GM19468 (cell line): ENCODE results near the gene HPCAL1.

ENCODE experiments used
- ATAC-seq: cut with Tn5 transposase; IDR thresholded peaks from one replicate; pipeline ENCODE4 v1.9.1; 2021; ENCODE audit warnings: mild to moderate bottlenecking, moderate library complexity, moderate number of reproducible peaks; ENCODE audit not compliant: unreplicated experiment; ENCODE audit errors: extremely low read depth

HPCAL1 gene

DNA sequence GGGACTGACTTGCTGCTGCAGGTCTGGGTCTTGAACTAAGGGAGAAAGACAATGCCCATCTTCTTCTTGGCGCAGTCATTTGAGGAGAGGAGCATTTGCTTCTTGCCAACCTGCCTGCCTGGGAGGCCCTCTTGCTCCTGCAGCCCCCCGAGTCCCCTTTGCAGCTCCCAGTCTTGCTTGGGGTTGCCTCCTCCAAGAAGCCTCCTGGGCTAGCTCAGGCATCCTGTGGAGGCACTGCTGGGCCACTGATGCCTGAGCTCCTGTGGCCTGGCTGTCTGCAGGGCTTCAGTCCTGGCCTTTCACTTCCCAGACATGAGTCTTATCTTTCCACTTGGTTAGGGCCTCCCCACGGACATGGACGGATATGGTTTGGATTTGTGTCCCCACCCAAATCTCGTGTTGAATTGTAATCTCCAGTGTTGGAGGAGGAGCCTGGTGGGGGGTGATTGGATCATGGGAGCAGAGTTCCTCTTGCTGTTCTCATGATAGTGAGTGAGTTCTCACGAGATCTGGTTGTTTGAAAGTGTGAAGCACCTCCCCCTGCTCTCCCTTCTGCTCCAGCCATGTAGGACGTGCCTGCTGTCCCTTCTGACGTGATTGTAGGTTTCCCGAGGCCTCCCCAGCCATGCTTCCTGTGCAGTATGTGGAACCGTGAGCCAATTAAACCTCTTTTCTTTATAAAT lies 17.3 kb downstream of the HPCAL1 start:
- ATAC-seq: no peak

DNA sequence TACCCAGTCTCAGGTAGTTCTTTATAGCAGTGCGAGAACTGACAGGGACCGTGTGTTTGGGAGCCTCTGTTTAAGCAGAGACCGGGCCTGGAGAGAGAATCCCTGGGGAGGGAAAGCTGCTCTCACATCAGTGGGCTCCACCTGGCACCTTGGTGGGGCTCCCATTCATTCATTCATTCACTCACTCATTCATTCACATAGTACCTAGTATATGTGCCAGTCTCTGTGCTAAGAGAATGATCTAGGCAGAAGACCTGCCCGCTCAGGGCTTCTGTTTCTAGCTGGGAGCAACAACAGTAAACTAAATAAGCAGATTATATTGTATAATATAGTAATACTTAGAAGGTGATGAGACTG lies 17.8 kb downstream of the HPCAL1 start:
- no peak for ATAC-seq

DNA sequence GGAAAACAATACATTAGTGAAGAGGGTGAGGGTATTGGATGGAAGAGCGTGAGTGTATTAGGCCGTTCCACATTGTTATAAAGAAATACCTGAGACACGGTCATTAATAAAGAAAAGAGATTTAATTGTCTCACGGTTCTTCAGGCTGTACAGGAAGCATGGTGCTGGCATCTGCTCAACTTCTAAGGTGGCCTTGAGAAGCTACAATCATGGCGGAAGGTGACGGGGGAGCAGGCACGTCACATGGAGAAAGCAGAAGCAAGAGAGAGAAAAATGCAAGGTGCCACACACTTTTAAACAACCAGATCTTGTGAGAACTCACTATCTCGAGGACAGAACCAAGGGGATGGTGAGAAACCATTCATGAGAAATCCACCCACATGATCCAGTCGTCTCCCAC lies 18.2 kb downstream of the HPCAL1 start:
- ATAC-seq: no peak

DNA sequence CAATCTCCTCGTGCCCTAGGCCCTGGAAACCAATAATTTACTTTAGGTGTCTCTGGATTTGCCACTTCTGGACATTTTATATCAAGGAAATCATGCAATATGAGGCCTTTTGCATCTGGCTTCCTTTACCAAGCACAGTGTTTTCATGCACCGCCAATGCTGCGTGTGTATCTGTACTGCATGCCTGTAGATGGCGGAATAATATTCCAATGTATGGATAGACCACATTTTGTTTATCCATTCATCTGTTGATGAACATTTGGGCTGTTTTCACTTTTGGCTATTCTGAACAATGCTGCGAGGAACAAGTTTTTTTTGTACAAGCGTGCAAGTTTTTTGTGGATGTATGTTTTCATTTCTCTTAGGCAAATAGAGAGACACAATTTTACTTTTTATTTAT lies 18.9 kb downstream of the HPCAL1 start:
- no peak for ATAC-seq

DNA sequence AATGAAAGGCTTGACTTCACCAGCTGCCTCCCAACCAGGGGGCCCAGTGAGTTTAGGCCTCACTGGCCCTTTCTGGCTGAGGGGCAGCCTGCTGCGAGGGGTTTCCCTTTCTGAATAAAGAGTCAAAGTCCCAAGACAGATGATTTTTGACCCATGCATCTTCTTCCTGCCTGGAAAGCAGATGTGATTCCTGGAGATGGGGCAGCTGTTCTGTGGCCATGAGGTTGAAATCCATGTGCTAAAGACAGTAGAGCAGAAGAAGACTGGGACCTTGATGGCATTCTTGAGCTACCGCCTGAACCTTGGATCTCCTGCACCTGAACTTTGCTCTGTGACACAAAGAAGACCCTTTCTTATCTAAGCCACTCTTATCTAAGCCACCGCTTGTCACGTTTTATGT lies 19.8 kb downstream of the HPCAL1 start:
- no peak for ATAC-seq

DNA sequence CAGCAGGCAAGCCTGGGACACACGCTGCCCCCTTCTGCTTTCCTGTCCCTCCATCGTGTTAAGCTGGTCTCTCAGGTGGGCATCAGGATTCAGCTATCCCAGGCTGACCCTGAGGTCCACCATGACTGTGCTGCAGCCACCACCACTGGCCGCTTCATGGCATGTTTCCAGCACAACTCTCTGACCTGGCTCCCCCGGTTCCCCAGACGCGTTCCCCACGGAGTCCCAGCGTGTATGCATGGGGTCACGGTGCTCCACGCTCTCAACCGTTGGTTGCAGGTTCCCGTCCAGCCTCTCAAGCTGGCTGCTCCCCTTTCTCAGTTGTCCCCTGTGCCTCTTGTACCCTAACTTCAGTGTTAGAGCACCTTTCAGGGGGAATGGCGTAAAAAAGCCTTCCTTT lies 20.3 kb downstream of the HPCAL1 start:
- ATAC-seq: no peak

DNA sequence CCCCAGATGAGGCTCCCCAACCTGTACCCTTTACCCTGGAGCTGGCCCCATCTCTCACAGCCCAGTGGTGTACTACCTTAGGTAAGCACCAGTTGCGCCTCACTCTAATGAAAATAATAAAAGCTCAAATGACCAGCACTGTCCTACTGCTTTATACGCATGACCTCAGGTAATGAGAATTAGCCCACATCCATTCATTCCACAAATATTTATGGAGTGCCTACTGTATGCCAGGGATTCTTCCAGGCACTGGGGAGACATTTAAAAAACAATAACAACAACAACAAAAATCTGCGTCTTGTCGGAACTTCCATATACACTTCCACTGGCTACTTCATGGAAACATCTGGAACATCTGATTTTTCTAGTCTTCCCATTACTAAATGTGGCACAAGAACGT lies 20.8 kb downstream of the HPCAL1 start:
- ATAC-seq: no peak

DNA sequence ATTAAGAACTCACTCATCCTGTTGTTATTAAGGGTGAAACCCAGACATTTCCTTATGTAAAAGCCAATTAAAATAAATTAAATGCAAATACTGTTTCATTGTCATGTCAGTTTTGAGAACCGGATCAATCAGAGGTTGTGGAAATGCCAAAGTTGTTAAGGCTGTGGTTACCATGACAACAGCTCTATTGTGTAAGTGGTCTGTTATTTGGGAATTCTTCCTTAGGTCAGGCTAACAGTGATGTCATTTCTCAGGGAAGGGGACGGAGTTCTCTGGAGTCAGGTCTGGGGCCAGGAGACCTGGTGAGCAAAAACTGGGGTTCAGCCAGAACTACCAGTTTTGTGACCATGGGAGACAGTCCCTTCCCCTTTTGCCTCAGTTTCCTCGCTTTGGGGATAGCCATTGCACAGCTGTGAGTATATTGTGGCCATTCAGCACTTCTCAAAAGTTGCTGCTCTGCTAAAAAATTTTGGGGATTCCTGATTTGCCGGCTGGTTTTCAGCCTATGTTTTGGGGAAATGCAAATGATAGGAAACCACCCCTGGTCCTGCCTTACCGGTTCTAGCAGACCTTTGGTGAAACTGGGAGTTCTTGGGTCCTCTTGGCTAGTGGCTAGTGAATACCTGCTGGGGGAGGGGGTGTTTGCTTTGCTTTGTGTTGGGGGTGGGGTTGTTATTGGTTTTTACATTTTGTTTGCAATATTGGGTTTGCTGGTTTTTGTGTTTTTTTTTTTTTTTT lies 21.6 kb downstream of the HPCAL1 start:
- ATAC-seq: no peak

DNA sequence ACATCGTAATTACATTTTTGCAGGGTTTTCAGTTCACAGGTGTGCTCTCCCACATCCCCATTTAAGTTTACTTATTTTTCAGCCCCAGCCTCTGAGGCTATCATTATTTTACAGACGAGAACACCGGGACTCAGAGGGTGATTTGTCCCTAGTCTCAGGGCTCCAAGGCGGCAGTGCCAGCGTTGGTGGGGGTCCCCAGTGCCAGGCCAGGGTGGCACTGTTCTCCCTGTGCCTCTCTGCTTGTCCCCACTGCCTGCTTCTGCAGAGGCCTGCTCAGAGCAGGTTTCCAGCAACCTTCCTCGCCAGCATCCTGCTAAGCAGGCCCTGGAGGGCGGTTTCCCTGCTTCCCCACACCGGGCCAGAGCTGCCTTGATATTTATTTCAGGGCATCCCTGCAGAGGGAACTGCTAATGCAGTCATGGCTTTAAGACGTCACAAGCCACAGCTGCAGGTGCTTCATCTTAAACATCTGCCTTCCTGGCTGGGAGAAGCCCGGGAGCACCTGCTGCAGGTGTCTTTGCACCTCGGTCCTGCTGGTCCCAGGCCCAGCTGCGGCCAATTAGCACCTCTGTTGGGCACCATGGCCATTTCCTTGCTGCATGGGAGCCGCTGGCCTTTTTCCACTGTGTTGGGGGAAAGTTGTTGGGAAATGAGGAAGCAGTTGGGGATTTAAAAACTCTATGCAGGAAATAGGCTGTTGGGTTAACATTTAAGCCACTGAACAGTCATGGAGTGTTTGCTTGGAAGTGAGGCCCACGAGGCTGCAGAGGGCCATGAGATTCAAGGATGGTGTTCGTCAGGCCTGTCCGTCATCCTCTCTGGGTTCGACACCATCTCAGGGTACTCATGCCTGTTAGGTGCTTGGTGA lies 22.8 kb downstream of the HPCAL1 start:
- ATAC-seq: no peak

DNA sequence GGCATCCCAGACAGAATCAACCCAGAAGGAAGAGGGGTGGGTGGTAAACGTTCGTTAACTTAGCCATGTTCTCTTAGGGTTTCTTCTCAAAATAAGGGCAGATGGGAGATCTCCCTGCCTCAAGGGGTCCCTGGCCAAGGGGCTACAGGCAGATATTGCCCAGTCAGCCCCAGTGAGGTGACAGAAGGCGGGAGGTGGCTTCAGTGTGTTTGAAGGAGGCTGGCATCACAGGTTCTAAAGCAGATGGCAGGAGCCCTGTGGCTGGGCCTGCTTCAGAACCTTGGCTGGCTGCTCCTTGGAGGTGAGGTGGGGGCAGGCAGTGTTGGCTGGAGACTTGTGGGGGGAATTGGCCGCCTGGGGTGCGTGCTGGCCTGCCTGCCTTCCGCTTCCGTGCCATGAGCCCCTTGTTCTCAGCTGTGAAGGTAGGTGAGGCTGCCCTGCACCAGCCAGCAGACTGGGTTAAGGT lies 23.5 kb downstream of the HPCAL1 start:
- no peak for ATAC-seq

DNA sequence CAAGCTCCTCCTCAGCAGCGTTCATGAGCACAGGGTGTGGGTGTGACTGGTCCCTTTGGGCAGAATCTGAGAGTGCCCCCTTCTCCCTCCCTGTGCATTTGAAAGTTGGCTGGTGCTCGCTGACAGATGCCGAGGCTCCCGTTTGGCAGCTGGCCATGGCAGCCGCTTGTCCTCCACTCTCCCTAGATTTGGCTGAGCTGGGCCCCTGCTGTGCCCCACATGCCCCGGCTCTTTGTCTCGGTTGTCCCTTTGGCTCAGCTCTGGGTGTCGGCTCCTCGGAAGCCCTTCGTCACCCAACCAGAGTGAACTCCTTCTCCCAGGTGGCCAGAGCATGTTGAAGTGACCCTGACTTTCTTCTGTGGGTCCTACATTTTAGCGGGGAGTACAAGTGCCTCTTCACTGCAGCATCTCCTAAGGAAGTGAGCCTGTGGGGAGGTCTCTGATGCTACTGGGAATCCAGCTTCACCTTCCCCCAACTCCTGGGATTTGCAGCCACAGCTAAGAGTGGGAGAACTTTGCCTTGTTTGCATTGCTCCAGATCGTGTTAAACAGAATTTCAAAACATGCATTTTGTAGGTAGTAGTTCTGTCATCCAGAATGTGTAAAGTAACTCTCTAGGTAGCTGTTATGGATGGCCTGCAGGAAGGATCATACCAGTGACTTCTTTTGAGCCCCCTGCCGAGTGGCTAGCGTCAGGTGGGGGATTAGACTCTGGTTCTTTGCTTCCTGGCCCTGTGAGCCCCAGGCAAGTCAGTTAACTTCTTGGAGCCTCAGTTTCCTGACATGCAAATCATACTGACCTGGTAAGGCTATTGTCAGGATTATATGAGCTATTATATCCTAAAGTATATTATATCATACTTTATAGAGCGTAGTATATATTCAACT lies 24.2 kb downstream of the HPCAL1 start:
- no peak for ATAC-seq

DNA sequence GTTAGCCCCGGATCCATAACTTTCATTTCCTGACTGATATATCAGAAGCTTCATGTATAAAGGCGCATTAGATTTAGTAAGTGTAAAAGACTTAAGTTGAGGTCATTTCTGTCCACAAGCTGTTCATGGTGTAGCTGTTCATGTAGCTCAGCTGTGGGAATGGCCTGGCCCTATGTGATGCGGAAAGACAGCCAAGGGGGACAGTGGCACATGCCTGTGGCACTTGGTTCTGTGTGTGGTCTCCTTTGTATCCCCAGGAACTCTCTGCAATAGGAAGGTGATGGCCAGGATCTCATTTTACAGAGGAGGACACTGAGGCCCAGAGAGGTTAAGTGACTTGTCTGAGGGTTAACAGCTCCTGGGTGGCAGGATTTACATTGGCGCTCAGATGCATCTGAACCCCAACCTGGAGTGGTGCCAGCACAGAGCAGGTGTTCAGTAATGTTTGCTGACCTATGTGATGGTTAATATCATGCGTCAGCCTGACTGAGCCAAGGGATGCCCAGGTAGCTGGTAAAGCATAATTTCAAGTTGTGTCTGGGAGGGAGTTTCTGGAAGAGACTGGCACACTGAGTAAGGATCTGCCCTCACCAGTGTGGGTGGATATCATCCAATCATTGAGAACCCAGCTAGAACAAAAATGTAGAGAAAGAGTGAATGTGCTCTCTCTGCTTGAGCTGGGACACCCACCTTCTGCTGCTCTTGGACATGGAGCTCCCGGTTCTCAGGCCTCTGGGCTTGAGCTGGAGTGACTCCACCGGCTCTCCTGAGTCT lies 25.4 kb downstream of the HPCAL1 start:
- ATAC-seq: no peak

DNA sequence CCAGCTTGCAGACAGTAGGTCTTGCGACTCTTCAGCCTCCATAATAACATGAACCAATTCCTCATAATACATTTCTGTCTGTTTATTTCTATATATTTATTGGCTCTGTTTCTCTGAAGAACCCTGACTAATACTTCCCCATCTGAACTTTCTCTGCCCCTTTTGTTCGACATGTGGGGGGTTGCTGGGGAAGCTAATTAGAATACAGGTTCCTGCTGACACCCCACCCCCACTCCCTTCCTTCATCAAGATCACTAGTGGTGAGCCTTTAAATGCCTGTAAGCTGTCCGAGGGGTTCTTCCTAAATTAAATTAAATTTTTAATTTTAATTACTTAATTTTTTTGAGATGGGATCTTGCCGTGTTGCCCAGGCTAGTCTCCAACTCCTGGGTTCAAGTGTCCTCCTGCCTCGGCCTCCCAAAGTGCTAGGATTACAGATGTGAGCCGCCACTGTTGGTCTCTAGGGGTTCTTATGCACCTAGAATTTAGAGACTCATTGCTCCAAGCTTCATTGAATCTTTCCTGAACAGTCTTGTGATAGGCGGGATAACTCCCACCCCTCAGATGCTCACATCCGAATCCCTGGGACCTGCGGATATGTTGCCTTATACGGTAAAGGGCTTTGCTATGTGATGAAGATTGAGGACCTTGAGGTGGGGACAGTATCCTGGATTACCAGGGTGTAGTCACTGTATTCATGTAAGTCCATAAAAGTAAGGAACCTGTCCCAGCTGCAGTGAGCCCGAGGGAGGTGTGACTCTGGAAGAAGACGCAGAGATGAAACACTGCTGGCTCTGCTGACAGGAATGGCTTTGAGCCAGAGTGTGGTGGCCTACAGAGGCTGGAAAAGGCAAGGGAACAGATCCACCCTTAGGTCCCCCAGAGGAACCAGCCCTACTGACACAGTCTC lies 26.2 kb downstream of the HPCAL1 start:
- no peak for ATAC-seq

DNA sequence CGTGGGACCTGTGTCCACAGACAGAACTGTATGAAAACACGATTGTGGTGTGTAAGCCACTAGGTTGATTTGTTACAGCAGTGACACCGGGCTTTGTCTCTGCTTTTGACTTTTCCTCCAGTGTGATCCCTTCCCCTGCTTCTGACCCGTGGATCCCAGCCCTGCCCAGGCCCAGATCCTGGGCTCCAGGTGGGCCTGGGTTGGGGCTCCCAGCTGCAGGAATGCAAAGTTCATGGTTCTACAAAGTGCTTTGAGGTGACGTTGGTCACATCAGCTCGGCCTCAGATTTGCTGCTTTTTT lies 26.8 kb downstream of the HPCAL1 start:
- no peak for ATAC-seq

DNA sequence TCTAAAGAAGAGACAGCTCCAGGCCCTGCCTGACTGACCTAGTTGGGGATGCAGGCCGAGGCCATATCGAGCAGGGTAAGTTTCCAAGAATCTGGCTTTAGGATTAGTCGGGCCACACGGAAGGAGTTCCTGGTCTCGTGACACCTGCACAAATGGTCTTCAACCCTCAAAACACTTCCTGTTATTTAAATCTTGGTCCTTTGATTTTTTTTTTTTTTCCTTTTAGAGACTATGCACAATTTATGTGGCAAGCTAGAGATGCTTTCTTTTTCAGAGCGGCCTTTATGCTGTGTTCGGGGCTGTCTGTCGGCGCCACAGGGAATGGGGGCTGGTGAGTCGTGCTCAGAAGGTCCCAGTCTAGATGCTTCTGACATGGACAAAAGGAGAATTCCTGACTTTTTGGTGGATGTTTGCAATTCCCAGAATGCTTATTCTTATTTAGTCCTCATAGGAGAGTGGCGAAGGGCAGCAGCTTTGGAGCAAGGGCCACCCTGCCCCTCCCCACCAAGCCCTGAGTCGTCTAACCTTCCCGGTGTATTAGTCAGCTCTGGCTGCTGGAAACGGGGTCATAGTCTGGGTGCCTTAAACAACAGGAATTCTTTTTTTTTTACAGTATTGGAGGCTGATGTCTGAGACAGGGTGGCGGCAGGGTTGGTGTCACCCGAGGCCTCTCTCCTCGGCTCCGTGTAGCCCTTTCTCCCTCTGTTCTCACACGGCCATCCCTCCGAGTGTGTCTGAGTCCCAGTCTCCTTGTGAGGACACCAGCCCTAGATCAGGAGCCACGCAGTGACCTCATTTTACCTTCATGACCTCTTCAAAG lies 27.4 kb downstream of the HPCAL1 start:
- no peak for ATAC-seq

DNA sequence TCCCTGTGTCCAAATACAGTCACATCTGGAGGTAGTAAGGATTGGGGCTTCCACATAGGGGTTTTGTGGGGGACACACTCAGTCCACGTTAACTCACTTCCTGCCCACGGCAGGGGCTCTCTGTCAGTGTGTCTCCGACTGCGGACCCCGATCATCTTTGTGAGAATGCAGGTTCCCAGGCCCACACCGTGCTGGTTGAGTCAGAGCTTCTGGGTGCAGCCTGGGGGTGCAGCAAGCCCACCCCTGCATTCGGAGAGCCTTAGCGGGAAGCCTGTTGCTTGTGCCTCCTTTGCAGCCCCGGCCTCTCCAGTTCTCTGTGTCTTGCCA lies 28.0 kb downstream of the HPCAL1 start:
- ATAC-seq: no peak

DNA sequence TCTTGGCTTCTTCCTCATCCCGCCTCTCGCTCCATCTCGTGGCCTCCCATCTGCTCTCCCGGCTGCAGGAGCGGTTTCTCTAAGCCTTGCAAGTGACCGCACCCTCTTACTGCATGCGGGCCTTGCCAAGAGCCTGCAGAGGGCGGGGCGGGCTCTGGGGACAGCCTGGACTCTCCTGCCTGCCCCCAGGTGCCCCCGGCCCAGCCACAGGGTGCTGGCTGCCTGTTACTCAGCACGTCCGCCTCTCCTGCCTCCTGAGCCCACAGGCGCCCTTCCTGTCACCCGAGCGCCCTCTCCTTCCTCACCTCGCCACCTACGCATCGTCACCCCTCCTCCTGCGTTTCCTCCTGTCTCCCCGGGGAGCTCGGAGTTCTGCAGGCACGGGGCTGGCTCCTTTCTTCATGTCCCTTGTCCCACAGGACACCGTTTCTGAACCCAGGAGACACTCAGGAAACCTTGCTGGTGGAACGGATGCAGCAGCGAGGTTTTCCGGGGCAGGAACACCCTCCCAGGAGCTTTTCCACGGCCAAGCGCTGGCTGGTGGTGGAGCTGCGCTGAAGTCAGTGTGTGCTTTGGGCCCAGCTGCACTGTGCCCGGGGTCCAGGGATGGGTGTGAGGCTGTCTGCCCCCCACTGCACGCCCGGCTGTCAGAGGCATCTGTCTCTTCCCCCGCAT lies 28.5 kb downstream of the HPCAL1 start:
- peak; percentile 59 for ATAC-seq
